GM19452 (cell line): ENCODE results near the gene NEDD8.

ENCODE experiments used
- ATAC-seq: cut with Tn5 transposase; IDR thresholded peaks from one replicate; pipeline ENCODE4 v1.9.1; 2021; ENCODE audit not compliant: unreplicated experiment

Gene NEDD8

GRCh38 chr14:24182110-24182882 is 49.9 kb downstream of the NEDD8 start:
- no peak for ATAC-seq

GRCh38 chr14:24181371-24182077 is 50.6 kb downstream of the NEDD8 start:
- ATAC-seq = no peak

- ATAC-seq = no peak
Measured at GRCh38 chr14:24179961-24180796, 52.0 kb downstream of the NEDD8 start.

- no peak for ATAC-seq
Measured at GRCh38 chr14:24179294-24179960, 52.7 kb downstream of the NEDD8 start.

GRCh38 chr14:24178399-24179178 is 53.6 kb downstream of the NEDD8 start:
- ATAC-seq = no peak

GRCh38 chr14:24177891-24178290 is 54.3 kb downstream of the NEDD8 start:
- ATAC-seq = no peak

GRCh38 chr14:24177041-24177825 is 54.9 kb downstream of the NEDD8 start:
- ATAC-seq = no peak

- no peak for ATAC-seq
Measured at GRCh38 chr14:24176599-24176998, 55.6 kb downstream of the NEDD8 start.

GRCh38 chr14:24172871-24173281 is 59.3 kb downstream of the NEDD8 start:
- ATAC-seq = no peak

- ATAC-seq = no peak
Measured at GRCh38 chr14:24172261-24172860, 59.8 kb downstream of the NEDD8 start.

GRCh38 chr14:24171422-24172260 is 60.5 kb downstream of the NEDD8 start, which contains the start of gene REC8:
Gene REC8, plus strand, starts transcription at chr14:24172080. Its CDS starts 473 bp downstream, at chr14:24172553.
- peak; percentile 77 for ATAC-seq

GRCh38 chr14:24167469-24168114 is 64.6 kb downstream of the NEDD8 start:
- ATAC-seq = no peak
